Measurements from ENCODE around the gene LEMD2.

Gene LEMD2

DNA sequence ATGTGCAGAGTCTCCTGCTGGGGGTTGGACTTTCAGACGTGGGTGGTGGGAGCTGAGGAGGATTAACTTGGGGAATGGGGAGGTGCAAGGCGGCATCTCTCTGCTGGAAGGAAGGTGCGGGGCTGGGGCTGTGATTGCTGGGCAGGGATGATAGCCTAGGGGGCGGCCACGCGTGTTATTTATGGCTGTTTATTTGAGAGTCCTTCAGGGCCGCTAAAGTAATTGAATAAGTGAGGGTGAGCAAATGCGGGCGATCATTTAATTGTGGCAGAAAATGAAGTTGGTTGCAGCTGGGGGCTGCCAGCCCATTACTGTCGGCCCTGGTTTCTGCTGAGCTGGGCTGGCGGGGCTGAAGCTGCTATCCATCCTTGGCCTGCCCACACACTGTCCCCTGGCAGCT, 34.7 kb downstream of the LEMD2 start:
- TF ChIP-seq, protein P1, sequence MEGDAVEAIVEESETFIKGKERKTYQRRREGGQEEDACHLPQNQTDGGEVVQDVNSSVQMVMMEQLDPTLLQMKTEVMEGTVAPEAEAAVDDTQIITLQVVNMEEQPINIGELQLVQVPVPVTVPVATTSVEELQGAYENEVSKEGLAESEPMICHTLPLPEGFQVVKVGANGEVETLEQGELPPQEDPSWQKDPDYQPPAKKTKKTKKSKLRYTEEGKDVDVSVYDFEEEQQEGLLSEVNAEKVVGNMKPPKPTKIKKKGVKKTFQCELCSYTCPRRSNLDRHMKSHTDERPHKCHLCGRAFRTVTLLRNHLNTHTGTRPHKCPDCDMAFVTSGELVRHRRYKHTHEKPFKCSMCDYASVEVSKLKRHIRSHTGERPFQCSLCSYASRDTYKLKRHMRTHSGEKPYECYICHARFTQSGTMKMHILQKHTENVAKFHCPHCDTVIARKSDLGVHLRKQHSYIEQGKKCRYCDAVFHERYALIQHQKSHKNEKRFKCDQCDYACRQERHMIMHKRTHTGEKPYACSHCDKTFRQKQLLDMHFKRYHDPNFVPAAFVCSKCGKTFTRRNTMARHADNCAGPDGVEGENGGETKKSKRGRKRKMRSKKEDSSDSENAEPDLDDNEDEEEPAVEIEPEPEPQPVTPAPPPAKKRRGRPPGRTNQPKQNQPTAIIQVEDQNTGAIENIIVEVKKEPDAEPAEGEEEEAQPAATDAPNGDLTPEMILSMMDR (IDR thresholded peaks at IDR 0.05) = no peak
- H3K4me3 ChIP-seq (ENCODE audit: low read depth in 1 of 2, low read length in 1 of 2) = no peak overlapping the region
- no peak overlapping the region for H3K27ac ChIP-seq
- H3K4me1 ChIP-seq (ENCODE audit: control insufficient read depth in 1 of 2, insufficient read depth in 1 of 2, low read depth in 1 of 2, low read length in 1 of 2) = no peaks in the 10 kb centered on the region
- H3K27me3 ChIP-seq = no peaks in the 10 kb centered on the region
- H3K36me3 ChIP-seq = no peaks in the 10 kb centered on the region
- H3K9me3 ChIP-seq = no peaks in the 10 kb centered on the region

GRCh38 chr6:33752646-33753015, 36.3 kb downstream of the LEMD2 start:
- Histone ChIP-seq H3K27me3 (no peaks in the 10 kb centered on the region), H3K9me3 (no peaks in the 10 kb centered on the region), H3K4me3 (ENCODE audit: low read depth in 1 of 2, low read length in 1 of 2) (no peak overlapping the region), H3K4me1 (ENCODE audit: control insufficient read depth in 1 of 2, insufficient read depth in 1 of 2, low read depth in 1 of 2, low read length in 1 of 2) (no peaks in the 10 kb centered on the region), H3K36me3 (no peaks in the 10 kb centered on the region), H3K27ac (no peak overlapping the region)
- TF ChIP-seq, protein P1 (IDR thresholded peaks at IDR 0.05) = no peak

DNA sequence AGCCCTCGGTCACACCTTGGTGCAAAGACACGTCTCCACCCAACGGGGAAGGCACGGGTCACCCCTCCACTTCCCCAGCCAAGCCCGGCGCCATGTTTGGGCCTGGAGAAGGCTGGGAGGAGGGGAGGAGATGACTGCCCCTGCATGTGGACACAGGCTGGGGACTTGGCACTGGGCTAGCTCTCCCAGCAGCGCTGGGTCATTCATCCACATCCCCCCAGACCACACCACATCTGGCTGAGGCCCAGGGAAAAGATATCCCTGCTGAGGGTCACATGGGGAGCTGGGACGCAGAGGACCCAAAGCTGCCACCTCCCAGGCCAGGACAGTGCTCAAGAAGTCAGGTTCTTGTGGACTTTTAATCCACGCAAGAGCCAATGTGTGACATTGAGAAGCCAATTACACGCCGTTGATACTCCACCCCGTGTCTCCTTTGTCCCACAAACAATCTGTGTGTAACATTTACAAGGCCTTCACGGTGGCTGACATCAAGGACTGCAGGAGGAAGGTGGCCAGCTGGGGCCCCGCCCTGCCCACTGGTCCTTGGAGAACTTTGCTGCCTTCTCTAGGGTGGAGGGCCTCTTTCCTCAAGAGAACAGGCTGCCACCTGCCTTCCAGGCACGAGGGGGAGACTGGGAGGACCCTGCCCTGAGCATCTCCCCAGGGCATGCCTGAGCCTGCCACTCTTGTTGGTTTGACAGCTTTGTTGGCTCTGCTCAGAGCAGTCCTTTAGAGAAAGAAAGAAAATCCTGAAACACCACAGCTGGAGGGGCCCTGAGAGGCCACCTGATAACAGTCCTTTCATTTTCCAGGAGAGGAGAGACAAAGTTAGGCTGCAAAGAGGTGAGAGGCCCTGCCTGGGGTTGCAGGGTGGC, 36.9 kb downstream of the LEMD2 start:
- H3K4me1 ChIP-seq (ENCODE audit: control insufficient read depth in 1 of 2, insufficient read depth in 1 of 2, low read depth in 1 of 2, low read length in 1 of 2) = no peaks in the 10 kb centered on the region
- TF ChIP-seq, protein P1 (IDR thresholded peaks at IDR 0.05) = no peak
- H3K27ac ChIP-seq = no peak overlapping the region
- H3K9me3 ChIP-seq = no peaks in the 10 kb centered on the region
- H3K4me3 ChIP-seq (ENCODE audit: low read depth in 1 of 2, low read length in 1 of 2) = no peak overlapping the region
- no peaks in the 10 kb centered on the region for H3K27me3 ChIP-seq
- H3K36me3 ChIP-seq = no peaks in the 10 kb centered on the region

DNA sequence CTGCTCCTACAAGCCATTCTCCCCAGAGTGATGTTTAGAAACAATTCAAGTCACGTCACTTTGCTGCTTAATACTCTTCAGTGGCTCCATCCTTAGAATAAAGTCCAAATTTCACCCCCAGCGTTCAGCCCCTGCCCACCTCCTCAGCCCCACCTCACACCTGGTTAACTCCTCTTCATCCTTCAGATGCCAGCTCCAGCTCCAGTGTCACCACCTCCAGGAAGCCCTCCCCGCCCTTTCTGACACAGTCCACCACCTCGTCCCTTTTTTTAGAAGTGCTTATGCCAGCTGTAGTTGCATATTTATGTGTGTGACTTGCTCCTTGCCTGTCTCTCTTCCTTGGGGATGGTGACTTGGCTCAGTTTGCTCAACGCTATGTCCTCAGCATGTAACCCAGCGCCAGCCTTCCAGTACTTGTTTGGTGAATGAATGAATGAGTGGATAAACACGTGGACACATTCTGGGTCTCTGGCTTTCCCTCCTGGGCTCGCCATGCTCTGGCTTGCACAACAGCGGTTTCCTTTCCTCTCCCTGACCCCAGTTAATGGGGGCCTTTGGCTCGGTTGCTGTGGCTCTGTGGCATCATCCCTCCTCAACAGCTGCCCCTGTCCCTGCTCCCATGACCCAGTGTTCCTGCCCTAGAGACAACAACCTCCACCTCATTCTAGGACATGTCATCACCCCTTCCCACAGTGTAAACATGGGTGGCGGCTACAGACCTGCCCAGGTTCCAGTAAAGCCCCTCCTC, 38.5 kb downstream of the LEMD2 start:
- Histone ChIP-seq H3K4me1 (ENCODE audit: control insufficient read depth in 1 of 2, insufficient read depth in 1 of 2, low read depth in 1 of 2, low read length in 1 of 2) (no peaks in the 10 kb centered on the region), H3K9me3 (no peaks in the 10 kb centered on the region), H3K4me3 (ENCODE audit: low read depth in 1 of 2, low read length in 1 of 2) (no peak overlapping the region), H3K27me3 (no peaks in the 10 kb centered on the region), H3K27ac (no peak overlapping the region), H3K36me3 (no peaks in the 10 kb centered on the region)
- TF ChIP-seq, protein P1 (IDR thresholded peaks at IDR 0.05) = no peak

- H3K9me3 ChIP-seq = no peaks in the 10 kb centered on the region
- TF ChIP-seq, protein P1 (IDR thresholded peaks at IDR 0.05) = no peak
- H3K4me3 ChIP-seq (ENCODE audit: low read depth in 1 of 2, low read length in 1 of 2) = no peak overlapping the region
- H3K27me3 ChIP-seq = no peaks in the 10 kb centered on the region
- H3K4me1 ChIP-seq (ENCODE audit: control insufficient read depth in 1 of 2, insufficient read depth in 1 of 2, low read depth in 1 of 2, low read length in 1 of 2) = peaks cover 4 to 6% of the 10 kb centered on the region in 2 experiments
- H3K36me3 ChIP-seq = no peaks in the 10 kb centered on the region
- no peak overlapping the region for H3K27ac ChIP-seq
Observed at GRCh38 chr6:33749401-33749800, 39.5 kb downstream of the LEMD2 start.
